ENCODE results near the gene ACSM4.

The ACSM4 gene

GRCh38 chr12:7351177-7351576, 47.3 kb downstream of the ACSM4 start:
- H3K4ac ChIP-seq (ENCODE audit: low read depth, low read length): no peak overlapping the region
- H3K56ac ChIP-seq (ENCODE audit: low read length): no peak overlapping the region
- H3K4me2 ChIP-seq (ENCODE audit: low read length): no peak overlapping the region
- H3K18ac ChIP-seq (ENCODE audit: low read length): no peak overlapping the region
- no peaks in the 10 kb centered on the region for H3K36me3 ChIP-seq (ENCODE audit: control insufficient read depth, insufficient read depth, low read length)
- H4K8ac ChIP-seq (ENCODE audit: low read depth, low read length): no peak overlapping the region
- no peak overlapping the region for H3K4me3 ChIP-seq (ENCODE audit: low read length)
- no peak overlapping the region for H2BK15ac ChIP-seq (replicated peaks; ENCODE audit: low read depth)
- no peak overlapping the region for H2BK120ac ChIP-seq (ENCODE audit: low read depth, low read length)
- no peaks in the 10 kb centered on the region for H3K4me1 ChIP-seq (ENCODE audit: control insufficient read depth, low read depth, low read length)
- no peak overlapping the region for H3K23ac ChIP-seq (ENCODE audit: low read length)
- H3K9ac ChIP-seq (ENCODE audit: low read length): no peak overlapping the region
- H3K79me1 ChIP-seq (ENCODE audit: low read length): no peaks in the 10 kb centered on the region
- no CpG with 5 or more reads among the region's 2 CpGs for WGBS (ENCODE audit: extremely low coverage, insufficient coverage, low lambda C conversion rate)
- no peak for DNase-seq
- no peak overlapping the region for H3K27ac ChIP-seq (ENCODE audit: low read depth, low read length)
- no peak overlapping the region for H4K5ac ChIP-seq (ENCODE audit: low read length)
- H2AK5ac ChIP-seq (ENCODE audit: low read length): no peak overlapping the region
- no peaks in the 10 kb centered on the region for H3K27me3 ChIP-seq (ENCODE audit: insufficient read depth, low read length, poor library complexity)
- H3K79me2 ChIP-seq (ENCODE audit: control insufficient read depth, insufficient read depth, low read length): no peaks in the 10 kb centered on the region
- no peak overlapping the region for H2BK5ac ChIP-seq (ENCODE audit: low read length)

- no peak overlapping the region for H3K27ac ChIP-seq (ENCODE audit: low read depth, low read length)
- H3K36me3 ChIP-seq (ENCODE audit: control insufficient read depth, insufficient read depth, low read length): no peaks in the 10 kb centered on the region
- no peaks in the 10 kb centered on the region for H3K79me2 ChIP-seq (ENCODE audit: control insufficient read depth, insufficient read depth, low read length)
- no peak overlapping the region for H3K23ac ChIP-seq (ENCODE audit: low read length)
- H3K9ac ChIP-seq (ENCODE audit: low read length): no peak overlapping the region
- no peak overlapping the region for H3K4ac ChIP-seq (ENCODE audit: low read depth, low read length)
- H3K79me1 ChIP-seq (ENCODE audit: low read length): no peaks in the 10 kb centered on the region
- no peaks in the 10 kb centered on the region for H3K27me3 ChIP-seq (ENCODE audit: insufficient read depth, low read length, poor library complexity)
- no peak overlapping the region for H4K8ac ChIP-seq (ENCODE audit: low read depth, low read length)
- H2AK5ac ChIP-seq (ENCODE audit: low read length): no peak overlapping the region
- DNase-seq: no peak
- no peak overlapping the region for H2BK5ac ChIP-seq (ENCODE audit: low read length)
- H3K56ac ChIP-seq (ENCODE audit: low read length): no peak overlapping the region
- H2BK15ac ChIP-seq (replicated peaks; ENCODE audit: low read depth): no peak overlapping the region
- no peak overlapping the region for H4K5ac ChIP-seq (ENCODE audit: low read length)
- H2BK120ac ChIP-seq (ENCODE audit: low read depth, low read length): no peak overlapping the region
- H3K4me3 ChIP-seq (ENCODE audit: low read length): no peak overlapping the region
- no peak overlapping the region for H3K4me2 ChIP-seq (ENCODE audit: low read length)
- H3K18ac ChIP-seq (ENCODE audit: low read length): no peak overlapping the region
- no peaks in the 10 kb centered on the region for H3K4me1 ChIP-seq (ENCODE audit: control insufficient read depth, low read depth, low read length)
Measured at GRCh38 chr12:7352661-7353060, 48.8 kb downstream of the ACSM4 start.

- no peak overlapping the region for H4K5ac ChIP-seq (ENCODE audit: low read length)
- no peaks in the 10 kb centered on the region for H3K27me3 ChIP-seq (ENCODE audit: insufficient read depth, low read length, poor library complexity)
- no peak overlapping the region for H3K18ac ChIP-seq (ENCODE audit: low read length)
- H2BK5ac ChIP-seq (ENCODE audit: low read length): no peak overlapping the region
- DNase-seq: no peak
- no peak overlapping the region for H3K4me3 ChIP-seq (ENCODE audit: low read length)
- H2AK5ac ChIP-seq (ENCODE audit: low read length): no peak overlapping the region
- H3K56ac ChIP-seq (ENCODE audit: low read length): no peak overlapping the region
- no peak overlapping the region for H4K8ac ChIP-seq (ENCODE audit: low read depth, low read length)
- no peaks in the 10 kb centered on the region for H3K4me1 ChIP-seq (ENCODE audit: control insufficient read depth, low read depth, low read length)
- no peaks in the 10 kb centered on the region for H3K79me1 ChIP-seq (ENCODE audit: low read length)
- no peaks in the 10 kb centered on the region for H3K36me3 ChIP-seq (ENCODE audit: control insufficient read depth, insufficient read depth, low read length)
- no peak overlapping the region for H3K27ac ChIP-seq (ENCODE audit: low read depth, low read length)
- H3K23ac ChIP-seq (ENCODE audit: low read length): no peak overlapping the region
- no peak overlapping the region for H3K9ac ChIP-seq (ENCODE audit: low read length)
- no peak overlapping the region for H2BK120ac ChIP-seq (ENCODE audit: low read depth, low read length)
- H2BK15ac ChIP-seq (replicated peaks; ENCODE audit: low read depth): no peak overlapping the region
- no peak overlapping the region for H3K4me2 ChIP-seq (ENCODE audit: low read length)
- H3K79me2 ChIP-seq (ENCODE audit: control insufficient read depth, insufficient read depth, low read length): no peaks in the 10 kb centered on the region
- WGBS (ENCODE audit: extremely low coverage, insufficient coverage, low lambda C conversion rate): no CpG with 5 or more reads among the region's 4 CpGs
- no peak overlapping the region for H3K4ac ChIP-seq (ENCODE audit: low read depth, low read length)
Measured at GRCh38 chr12:7354529-7354928, 50.7 kb downstream of the ACSM4 start.

- Histone ChIP-seq H4K8ac (ENCODE audit: low read depth, low read length) (no peak overlapping the region), H3K23ac (ENCODE audit: low read length) (no peak overlapping the region), H3K36me3 (ENCODE audit: control insufficient read depth, insufficient read depth, low read length) (no peaks in the 10 kb centered on the region), H3K9ac (ENCODE audit: low read length) (no peak overlapping the region), H2BK5ac (ENCODE audit: low read length) (no peak overlapping the region), H3K56ac (ENCODE audit: low read length) (no peak overlapping the region), H3K27ac (ENCODE audit: low read depth, low read length) (no peak overlapping the region), H3K18ac (ENCODE audit: low read length) (no peak overlapping the region), H2BK15ac (replicated peaks; ENCODE audit: low read depth) (no peak overlapping the region), H3K4me3 (ENCODE audit: low read length) (no peak overlapping the region), H3K79me2 (ENCODE audit: control insufficient read depth, insufficient read depth, low read length) (no peaks in the 10 kb centered on the region), H3K4ac (ENCODE audit: low read depth, low read length) (no peak overlapping the region), H3K4me1 (ENCODE audit: control insufficient read depth, low read depth, low read length) (no peaks in the 10 kb centered on the region), H3K79me1 (ENCODE audit: low read length) (no peaks in the 10 kb centered on the region), H3K27me3 (ENCODE audit: insufficient read depth, low read length, poor library complexity) (no peaks in the 10 kb centered on the region), H2BK120ac (ENCODE audit: low read depth, low read length) (no peak overlapping the region), H4K5ac (ENCODE audit: low read length) (no peak overlapping the region), H2AK5ac (ENCODE audit: low read length) (no peak overlapping the region), H3K4me2 (ENCODE audit: low read length) (no peak overlapping the region)
- DNase-seq: no peak
- no CpG with 5 or more reads among the region's 1 CpG for WGBS (ENCODE audit: extremely low coverage, insufficient coverage, low lambda C conversion rate)
Measured at GRCh38 chr12:7361265-7361664, 57.4 kb downstream of the ACSM4 start.

GRCh38 chr12:7362734-7363133, 58.9 kb downstream of the ACSM4 start:
- Histone ChIP-seq H2BK5ac (ENCODE audit: low read length) (no peak overlapping the region), H3K36me3 (ENCODE audit: control insufficient read depth, insufficient read depth, low read length) (no peaks in the 10 kb centered on the region), H4K5ac (ENCODE audit: low read length) (no peak overlapping the region), H3K27me3 (ENCODE audit: insufficient read depth, low read length, poor library complexity) (no peaks in the 10 kb centered on the region), H3K18ac (ENCODE audit: low read length) (no peak overlapping the region), H3K79me2 (ENCODE audit: control insufficient read depth, insufficient read depth, low read length) (no peaks in the 10 kb centered on the region), H3K4me2 (ENCODE audit: low read length) (no peak overlapping the region), H2AK5ac (ENCODE audit: low read length) (no peak overlapping the region), H3K9ac (ENCODE audit: low read length) (no peak overlapping the region), H2BK15ac (replicated peaks; ENCODE audit: low read depth) (no peak overlapping the region), H4K8ac (ENCODE audit: low read depth, low read length) (no peak overlapping the region), H3K4ac (ENCODE audit: low read depth, low read length) (no peak overlapping the region), H3K27ac (ENCODE audit: low read depth, low read length) (no peak overlapping the region), H3K4me3 (ENCODE audit: low read length) (no peak overlapping the region), H3K23ac (ENCODE audit: low read length) (no peak overlapping the region), H3K79me1 (ENCODE audit: low read length) (no peaks in the 10 kb centered on the region), H3K4me1 (ENCODE audit: control insufficient read depth, low read depth, low read length) (no peaks in the 10 kb centered on the region), H2BK120ac (ENCODE audit: low read depth, low read length) (no peak overlapping the region), H3K56ac (ENCODE audit: low read length) (no peak overlapping the region)
- no CpG with 5 or more reads among the region's 3 CpGs for WGBS (ENCODE audit: extremely low coverage, insufficient coverage, low lambda C conversion rate)
- no peak for DNase-seq

GRCh38 chr12:7369274-7369729, 65.4 kb downstream of the ACSM4 start:
- H3K9ac ChIP-seq (ENCODE audit: low read length): no peak overlapping the region
- no peak overlapping the region for H2BK120ac ChIP-seq (ENCODE audit: low read depth, low read length)
- H3K27me3 ChIP-seq (ENCODE audit: insufficient read depth, low read length, poor library complexity): no peaks in the 10 kb centered on the region
- no peak overlapping the region for H4K5ac ChIP-seq (ENCODE audit: low read length)
- no peak overlapping the region for H3K23ac ChIP-seq (ENCODE audit: low read length)
- no peak overlapping the region for H2AK5ac ChIP-seq (ENCODE audit: low read length)
- no CpG with 5 or more reads among the region's 10 CpGs for WGBS (ENCODE audit: extremely low coverage, insufficient coverage, low lambda C conversion rate)
- H3K18ac ChIP-seq (ENCODE audit: low read length): no peak overlapping the region
- H2BK15ac ChIP-seq (replicated peaks; ENCODE audit: low read depth): no peak overlapping the region
- no peak overlapping the region for H3K27ac ChIP-seq (ENCODE audit: low read depth, low read length)
- peak; percentile 45 for DNase-seq
- H3K4me1 ChIP-seq (ENCODE audit: control insufficient read depth, low read depth, low read length): no peaks in the 10 kb centered on the region
- no peak overlapping the region for H3K4ac ChIP-seq (ENCODE audit: low read depth, low read length)
- H3K4me2 ChIP-seq (ENCODE audit: low read length): no peak overlapping the region
- H3K79me2 ChIP-seq (ENCODE audit: control insufficient read depth, insufficient read depth, low read length): no peaks in the 10 kb centered on the region
- no peak overlapping the region for H3K4me3 ChIP-seq (ENCODE audit: low read length)
- H4K8ac ChIP-seq (ENCODE audit: low read depth, low read length): no peak overlapping the region
- no peaks in the 10 kb centered on the region for H3K79me1 ChIP-seq (ENCODE audit: low read length)
- no peak overlapping the region for H2BK5ac ChIP-seq (ENCODE audit: low read length)
- H3K56ac ChIP-seq (ENCODE audit: low read length): no peak overlapping the region
- H3K36me3 ChIP-seq (ENCODE audit: control insufficient read depth, insufficient read depth, low read length): no peaks in the 10 kb centered on the region
